GM21717 (cell line): ENCODE results near the gene TTC28.
"Not testable (repeated sequence)": the region's sequence is repeated elsewhere in the genome, so short reads cannot be mapped to it uniquely, and the experiment has no call there.

Experiments used
- ATAC-seq: cut with Tn5 transposase; IDR thresholded peaks from one replicate; pipeline ENCODE4 v1.9.1; 2021; ENCODE audit warnings: mild to moderate bottlenecking, moderate library complexity; ENCODE audit not compliant: unreplicated experiment

The TTC28 gene

DNA sequence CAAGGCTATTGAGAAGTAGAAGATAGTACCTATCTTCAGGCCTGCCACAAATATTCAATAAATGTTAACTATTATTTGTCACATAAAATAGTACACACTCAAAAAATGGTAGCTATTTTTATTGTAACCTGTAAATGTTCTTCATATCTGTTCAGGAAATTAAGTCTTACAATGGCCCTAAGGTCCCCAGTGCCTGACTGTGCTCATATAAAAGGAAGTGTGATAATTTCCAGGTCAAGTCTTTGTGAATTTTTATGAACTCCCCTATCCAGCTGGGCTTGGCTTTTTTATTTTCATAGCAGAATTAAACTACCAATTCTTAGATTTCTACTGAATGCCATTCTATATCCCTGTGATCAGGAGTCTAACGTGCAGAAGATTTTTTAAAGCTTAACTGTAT, 476.4 kb downstream of the TTC28 start:
- ATAC-seq: no peak

DNA sequence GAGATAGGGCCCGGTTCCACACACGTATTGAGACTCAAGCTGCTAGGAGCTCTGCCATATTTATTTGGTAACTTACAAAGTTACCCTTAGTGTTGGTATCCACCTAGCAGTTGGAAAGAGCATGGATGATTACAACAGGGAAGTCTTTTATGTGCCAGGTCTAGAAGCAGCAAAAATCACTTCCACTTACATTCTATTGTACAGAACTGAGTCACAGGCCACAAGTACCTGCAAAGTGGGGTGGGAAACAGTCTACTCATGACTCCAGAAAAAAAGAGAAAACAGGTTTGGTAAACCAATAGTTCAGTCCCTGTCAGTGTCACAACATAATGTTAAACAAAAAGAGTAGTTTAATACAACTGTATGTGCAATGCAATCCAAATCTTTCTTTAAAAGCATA, 480.9 kb downstream of the TTC28 start:
- ATAC-seq: no peak

GRCh38 chr22:28191571-28191970, 488.1 kb downstream of the TTC28 start:
- not testable (repeated sequence) for ATAC-seq

- no peak for ATAC-seq
Measured at GRCh38 chr22:28188178-28188879, 491.3 kb downstream of the TTC28 start.

- no peak for ATAC-seq
Measured at GRCh38 chr22:28187612-28188011, 492.0 kb downstream of the TTC28 start.

- ATAC-seq: no peak
Measured at GRCh38 chr22:28186641-28187040, 493.0 kb downstream of the TTC28 start.

GRCh38 chr22:28185130-28185529, 494.5 kb downstream of the TTC28 start:
- ATAC-seq: no peak

DNA sequence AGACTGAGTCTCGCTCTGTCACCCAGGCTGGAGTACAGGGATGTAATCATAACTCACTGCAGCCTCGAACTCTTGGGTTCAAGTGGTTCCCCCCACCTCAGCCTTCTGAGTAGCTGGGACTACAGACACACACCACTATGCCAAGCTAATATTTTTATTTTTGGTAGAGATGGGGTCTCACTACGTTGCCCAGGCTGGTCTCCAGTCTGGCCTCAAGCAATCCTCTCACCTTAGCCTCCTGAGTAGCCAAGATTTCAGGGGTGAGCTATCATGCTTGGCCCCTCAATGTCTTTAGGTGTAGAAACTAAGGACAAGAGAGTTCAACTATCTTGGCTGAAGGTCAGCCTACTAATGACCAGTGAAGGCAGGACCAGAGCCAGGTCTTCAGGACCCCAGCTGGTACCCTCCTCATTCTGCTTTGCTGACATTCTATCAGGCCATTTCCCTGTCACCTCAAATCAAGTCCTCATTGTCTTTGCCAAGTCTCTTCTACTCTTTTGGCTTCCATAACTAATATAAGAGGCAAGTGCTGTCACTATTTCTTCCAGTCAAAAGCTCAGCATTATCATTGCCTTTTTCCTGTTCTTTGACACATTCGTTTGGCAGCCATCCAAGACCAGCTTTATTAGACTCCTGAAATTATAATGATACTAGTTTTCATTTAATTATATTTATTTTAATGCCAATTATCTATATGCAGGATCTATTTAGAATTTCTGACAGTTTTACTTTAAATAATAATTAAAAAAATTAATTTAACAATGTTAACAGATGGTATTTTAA, 496.4 kb downstream of the TTC28 start:
- no peak for ATAC-seq

DNA sequence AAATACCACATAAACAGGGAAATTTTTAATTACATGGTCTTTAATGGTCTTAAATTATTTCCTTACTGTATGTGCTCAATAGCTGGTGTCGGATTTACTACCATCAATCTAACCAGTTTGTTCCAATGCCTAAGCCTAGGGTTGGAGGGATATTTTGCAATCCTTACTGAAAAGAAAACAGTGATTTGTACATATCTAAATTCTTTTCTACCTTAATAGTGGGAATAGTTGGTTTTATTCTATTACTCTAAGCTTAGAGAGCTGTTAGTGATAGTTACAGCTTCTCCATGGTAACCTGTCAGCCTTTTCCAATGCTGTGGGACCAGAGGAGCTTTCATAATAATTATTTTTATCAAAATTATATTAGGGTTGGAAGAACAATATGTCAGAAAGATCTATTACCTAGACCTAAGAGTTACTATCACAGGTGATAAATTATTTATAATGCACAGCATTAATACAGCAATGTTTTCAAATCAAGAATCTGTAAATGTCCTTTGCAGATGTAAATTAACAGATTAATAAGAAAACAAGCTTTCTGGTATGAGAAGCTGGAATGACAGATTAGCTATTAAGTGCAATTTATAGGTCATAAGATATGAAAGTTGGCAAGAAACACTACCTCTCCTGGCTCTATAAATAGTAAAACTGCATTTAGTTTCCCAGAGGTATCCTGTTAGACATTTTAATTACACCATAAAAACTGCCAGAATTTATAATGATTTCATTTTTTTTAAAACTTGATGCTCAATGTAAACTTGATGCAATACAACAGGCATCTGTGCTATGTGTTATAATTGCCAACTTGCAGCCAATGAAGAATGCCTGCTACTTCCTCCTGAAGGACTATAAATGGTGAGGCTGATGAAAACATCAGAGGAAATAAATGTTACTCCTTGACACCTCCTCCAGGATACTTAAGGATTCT, 498.6 kb downstream of the TTC28 start:
- ATAC-seq: no peak

- no peak for ATAC-seq
Measured at GRCh38 chr22:28179392-28179791, 500.2 kb downstream of the TTC28 start.

- ATAC-seq: no peak
Measured at GRCh38 chr22:28175730-28176492, 503.7 kb downstream of the TTC28 start.

- no peak for ATAC-seq
Measured at GRCh38 chr22:28174509-28174908, 505.1 kb downstream of the TTC28 start.

- no peak for ATAC-seq
Measured at GRCh38 chr22:28172892-28173670, 506.6 kb downstream of the TTC28 start.

- ATAC-seq: no peak
Measured at GRCh38 chr22:28171712-28172111, 507.9 kb downstream of the TTC28 start.

- ATAC-seq: no peak
Measured at GRCh38 chr22:28171115-28171514, 508.5 kb downstream of the TTC28 start.

DNA sequence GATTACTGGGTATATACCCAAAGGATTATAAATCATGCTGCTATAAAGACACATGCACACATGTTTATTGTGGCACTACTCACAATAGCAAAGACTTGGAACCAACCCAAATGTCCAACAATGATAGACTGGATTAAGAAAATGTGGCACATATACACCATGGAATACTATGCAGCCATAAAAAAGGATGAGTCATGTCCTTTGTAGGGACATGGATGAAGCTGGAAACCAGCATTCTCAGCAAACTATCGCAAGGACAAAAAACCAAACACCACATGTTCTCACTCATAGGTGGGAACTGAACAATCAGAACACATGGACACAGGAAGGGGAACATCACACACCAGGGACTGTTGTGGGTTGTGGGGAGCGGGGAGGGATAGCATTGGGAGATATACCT, 510.3 kb downstream of the TTC28 start:
- ATAC-seq: not testable (repeated sequence)

GRCh38 chr22:28155808-28156207, 523.8 kb downstream of the TTC28 start:
- no peak for ATAC-seq

DNA sequence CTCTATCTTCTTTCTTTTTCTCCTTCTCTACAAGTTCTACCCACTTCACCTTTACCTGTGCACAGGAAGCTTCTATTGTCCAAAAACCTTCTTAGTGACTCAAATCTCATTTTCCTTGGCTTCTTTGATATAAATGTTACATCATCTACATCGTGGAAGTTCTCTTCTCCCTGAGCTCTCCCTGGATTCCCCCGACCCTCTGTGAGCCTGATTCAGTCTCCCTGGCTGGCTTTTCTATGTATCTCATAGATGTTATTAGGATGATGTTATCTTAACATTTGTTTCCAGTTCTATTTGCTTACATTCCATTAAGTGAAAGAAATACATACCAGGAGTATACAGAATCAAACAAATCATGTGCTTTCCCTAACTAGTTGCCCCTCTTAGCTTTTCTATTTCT, 524.8 kb downstream of the TTC28 start:
- ATAC-seq: no peak

DNA sequence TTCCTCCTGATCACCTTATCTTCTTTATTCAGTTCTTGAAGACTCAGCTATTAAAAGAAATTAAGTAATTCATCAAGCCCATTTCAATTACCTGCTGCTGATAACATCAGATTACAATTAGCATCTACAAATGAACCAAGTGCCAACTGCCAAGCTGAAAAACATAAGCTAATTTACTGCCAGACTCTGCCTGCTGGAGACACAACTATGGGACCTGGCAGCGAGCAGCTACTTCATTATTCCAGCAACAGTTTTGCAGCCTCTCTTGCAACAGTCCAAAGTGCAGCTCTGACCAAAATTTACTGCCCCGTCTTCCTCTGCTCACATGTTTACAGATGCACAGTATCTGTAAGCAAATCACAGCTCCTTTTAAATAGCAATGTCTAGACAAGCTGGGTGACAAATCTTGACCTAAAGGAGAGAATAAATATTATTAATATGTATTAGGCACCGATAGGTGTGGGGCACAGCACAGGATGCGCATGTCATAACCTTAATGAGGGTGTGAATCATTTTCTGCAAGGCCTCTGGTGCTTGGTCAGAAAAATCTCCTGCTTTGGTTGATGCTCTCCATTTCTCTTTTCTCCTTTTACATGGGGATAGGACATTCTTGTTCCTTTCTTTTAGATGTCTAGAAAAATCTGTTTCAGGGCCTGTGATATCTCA, 528.4 kb downstream of the TTC28 start:
- ATAC-seq: no peak
